CD4-positive, alpha-beta T cell treated with Interleukin-1 beta for 1 hour (primary cell): ENCODE data around the gene CCT5.
A peak's percentile ranks its signal among the peaks of the same experiment; 100 is the strongest.
"Not testable (repeated sequence)": the region's sequence is repeated elsewhere in the genome, so short reads cannot be mapped to it uniquely, and the experiment has no call there.

ENCODE experiments used
- DNase-seq, 2 donors: peaks; one replicate each; pipeline ENCODE4 v3.0.0-alpha.2; 2020 to 2022

The CCT5 gene

GRCh38 chr5:10278658-10279279, 28.7 kb downstream of the CCT5 start:
- DNase-seq, result no peak

GRCh38 chr5:10279328-10279727, 29.2 kb downstream of the CCT5 start:
- no peak for DNase-seq

- no peak for DNase-seq
Measured at GRCh38 chr5:10279925-10280720, 30.0 kb downstream of the CCT5 start.

- peak; percentile 71 to 76 for DNase-seq
Measured at GRCh38 chr5:10283927-10284635, 34.0 kb downstream of the CCT5 start.

GRCh38 chr5:10285362-10285761, 35.3 kb downstream of the CCT5 start:
- DNase-seq, result not testable (repeated sequence)

GRCh38 chr5:10286162-10286861, 36.2 kb downstream of the CCT5 start:
- no peak for DNase-seq

GRCh38 chr5:10286862-10287227, 36.8 kb downstream of the CCT5 start:
- DNase-seq, result no peak

- DNase-seq, result peak; percentile 17 to 22
Measured at GRCh38 chr5:10288592-10289219, 38.6 kb downstream of the CCT5 start.

GRCh38 chr5:10289353-10289752, 39.3 kb downstream of the CCT5 start:
- DNase-seq, result no peak

- DNase-seq, result no peak
Measured at GRCh38 chr5:10289991-10290390, 39.9 kb downstream of the CCT5 start.

- DNase-seq, result no peak
Measured at GRCh38 chr5:10290438-10290837, 40.4 kb downstream of the CCT5 start.

- DNase-seq, result no peak
Measured at GRCh38 chr5:10291692-10292339, 41.7 kb downstream of the CCT5 start.

- no peak for DNase-seq
Measured at GRCh38 chr5:10293907-10294662, 44.0 kb downstream of the CCT5 start.

GRCh38 chr5:10295619-10296326, 45.7 kb downstream of the CCT5 start:
- no peak for DNase-seq

GRCh38 chr5:10297646-10298204, 47.6 kb downstream of the CCT5 start:
- DNase-seq, result no peak

- DNase-seq, result no peak
Measured at GRCh38 chr5:10300246-10300645, 50.2 kb downstream of the CCT5 start.

- DNase-seq, result no peak
Measured at GRCh38 chr5:10301266-10301665, 51.2 kb downstream of the CCT5 start.

- DNase-seq, result no peak
Measured at GRCh38 chr5:10301842-10302610, 51.9 kb downstream of the CCT5 start.

- DNase-seq, result no peak
Measured at GRCh38 chr5:10303201-10303600, 53.1 kb downstream of the CCT5 start.

GRCh38 chr5:10303699-10304170, 53.7 kb downstream of the CCT5 start:
- no peak for DNase-seq
